ENCODE data around the gene UTP25. TPM values are rescaled to one million over a fixed set of nuclear protein-coding genes. Genes with fewer than 3 reads are reported as not detected.

The UTP25 gene
- total RNA-seq, 1 donor from 2014 or later = 6.4 TPM

GRCh38 chr1:209815931-209816341 lies 11.8 kb upstream of the UTP25 start:
- no peak overlapping the region for H3K27ac Mint-ChIP-seq
- no peak overlapping the region for H3K4me2 ChIP-seq
- no peaks in the 10 kb centered on the region for H3K36me3 ChIP-seq
- peaks cover 8% of the 10 kb centered on the region for H3K27me3 Mint-ChIP-seq (ENCODE audit: insufficient read depth, low read depth)
- H3K27ac ChIP-seq = no peak overlapping the region
- no peak overlapping the region for H3K4me3 Mint-ChIP-seq
- no peaks in the 10 kb centered on the region for H3K9me3 ChIP-seq (ENCODE audit: low read depth)
- no peak overlapping the region for H3K9ac ChIP-seq
- no peaks in the 10 kb centered on the region for H3K79me2 ChIP-seq (ENCODE audit: low read depth)
- TF ChIP-seq EZH2 (IDR thresholded peaks at IDR 0.05) (no peak), EZH2phosphoT487 (IDR thresholded peaks at IDR 0.05) (no peak), CTCF (IDR thresholded peaks at IDR 0.05) (no peak)
- no peak overlapping the region for H3K4me3 ChIP-seq
- H3K27me3 ChIP-seq = peaks cover 22% of the 10 kb centered on the region
- no peaks in the 10 kb centered on the region for H3K4me1 Mint-ChIP-seq
- H3F3A ChIP-seq (ENCODE audit: low read depth) = no peaks in the 10 kb centered on the region
- H3K4me1 ChIP-seq = peaks cover under 1% of the 10 kb centered on the region
- peak overlapping the region; percentile 79 for H2AFZ ChIP-seq (replicated peaks)
- no peaks in the 10 kb centered on the region for H3K36me3 Mint-ChIP-seq
- no peak for DNase-seq (ENCODE audit: low spot score)
- no peaks in the 10 kb centered on the region for H3K9me3 Mint-ChIP-seq
- H4K20me1 ChIP-seq (ENCODE audit: low read depth) = no peaks in the 10 kb centered on the region

DNA sequence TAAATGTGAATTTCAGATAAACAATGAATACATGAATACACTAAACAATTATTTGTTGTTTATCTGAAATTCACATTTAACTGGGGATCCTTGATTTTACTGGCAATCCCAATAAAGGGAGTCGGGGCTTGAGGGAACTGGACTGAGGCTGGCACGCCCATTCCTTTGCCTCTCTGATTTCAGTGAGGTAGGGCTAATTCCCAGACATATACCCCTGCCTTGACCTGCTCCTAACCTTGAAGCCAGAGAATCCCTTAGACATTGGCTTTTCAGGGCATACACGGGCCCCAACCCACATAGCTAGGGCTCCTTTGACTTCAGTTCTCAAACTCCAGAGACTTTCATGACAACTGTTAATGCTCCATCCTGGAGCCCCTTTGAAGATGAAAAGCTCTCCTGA lies 10.8 kb upstream of the UTP25 start:
- Mint-ChIP-seq H3K27ac (no peak overlapping the region), H3K4me3 (no peak overlapping the region), H3K36me3 (no peaks in the 10 kb centered on the region), H3K9me3 (no peaks in the 10 kb centered on the region), H3K4me1 (no peaks in the 10 kb centered on the region), H3K27me3 (ENCODE audit: insufficient read depth, low read depth) (peaks cover 8% of the 10 kb centered on the region)
- H2AFZ ChIP-seq (replicated peaks) = no peak overlapping the region
- no peak overlapping the region for H3K27ac ChIP-seq
- H3K9ac ChIP-seq = no peak overlapping the region
- H3K36me3 ChIP-seq = no peaks in the 10 kb centered on the region
- no peak for DNase-seq (ENCODE audit: low spot score)
- no peaks in the 10 kb centered on the region for H3K9me3 ChIP-seq (ENCODE audit: low read depth)
- H4K20me1 ChIP-seq (ENCODE audit: low read depth) = no peaks in the 10 kb centered on the region
- H3K4me2 ChIP-seq = no peak overlapping the region
- no peak overlapping the region for H3K4me3 ChIP-seq
- TF ChIP-seq EZH2 (IDR thresholded peaks at IDR 0.05) = no peak
- TF ChIP-seq CTCF (IDR thresholded peaks at IDR 0.05) = no peak
- no peak for TF ChIP-seq EZH2phosphoT487 (IDR thresholded peaks at IDR 0.05)
- no peaks in the 10 kb centered on the region for H3K4me1 ChIP-seq
- H3F3A ChIP-seq (ENCODE audit: low read depth) = no peaks in the 10 kb centered on the region
- H3K27me3 ChIP-seq = peaks cover 31% of the 10 kb centered on the region
- H3K79me2 ChIP-seq (ENCODE audit: low read depth) = no peaks in the 10 kb centered on the region

- Mint-ChIP-seq H3K9me3 (no peaks in the 10 kb centered on the region), H3K27me3 (ENCODE audit: insufficient read depth, low read depth) (peaks cover 10% of the 10 kb centered on the region), H3K36me3 (no peaks in the 10 kb centered on the region), H3K4me3 (no peak overlapping the region), H3K27ac (no peak overlapping the region), H3K4me1 (no peaks in the 10 kb centered on the region)
- DNase-seq (ENCODE audit: low spot score) = no peak
- H2AFZ ChIP-seq (replicated peaks) = no peak overlapping the region
- H3K27ac ChIP-seq = no peak overlapping the region
- H3K4me1 ChIP-seq = no peaks in the 10 kb centered on the region
- H3K9ac ChIP-seq = no peak overlapping the region
- TF ChIP-seq CTCF (IDR thresholded peaks at IDR 0.05) (no peak), EZH2 (IDR thresholded peaks at IDR 0.05) (no peak), EZH2phosphoT487 (IDR thresholded peaks at IDR 0.05) (no peak)
- H3K9me3 ChIP-seq (ENCODE audit: low read depth) = no peaks in the 10 kb centered on the region
- H3F3A ChIP-seq (ENCODE audit: low read depth) = no peaks in the 10 kb centered on the region
- no peaks in the 10 kb centered on the region for H3K36me3 ChIP-seq
- H3K4me2 ChIP-seq = no peak overlapping the region
- no peak overlapping the region for H3K4me3 ChIP-seq
- no peaks in the 10 kb centered on the region for H4K20me1 ChIP-seq (ENCODE audit: low read depth)
- peaks cover 31% of the 10 kb centered on the region for H3K27me3 ChIP-seq
- no peaks in the 10 kb centered on the region for H3K79me2 ChIP-seq (ENCODE audit: low read depth)
Measured at GRCh38 chr1:209817691-209818090, 10.1 kb upstream of the UTP25 start.

Data from neural progenitor cell (in vitro differentiated cells).